ENCODE measurements around the gene GRK2. TPM values are rescaled to one million over a fixed set of nuclear protein-coding genes. Genes with fewer than 3 reads are reported as not detected.

GRK2 gene
- total and polyA plus RNA-seq, 9 of the 15 experiments (the other 6 are each of a cell fraction or from before 2014, with no cell fraction given) = 0.24 to 95.8 (median 56.5) TPM

- TF ChIP-seq, protein P1, sequence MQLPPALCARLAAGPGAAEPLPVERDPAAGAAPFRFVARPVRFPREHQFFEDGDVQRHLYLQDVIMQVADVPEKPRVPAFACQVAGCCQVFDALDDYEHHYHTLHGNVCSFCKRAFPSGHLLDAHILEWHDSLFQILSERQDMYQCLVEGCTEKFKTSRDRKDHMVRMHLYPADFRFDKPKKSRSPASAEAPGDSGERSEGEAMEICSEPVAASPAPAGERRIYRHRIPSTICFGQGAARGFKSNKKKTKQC (CRISPR knock-in tag; IDR thresholded peaks at IDR 0.05) = no peak
- no peak for TF ChIP-seq ZNF766 (CRISPR knock-in tag; conservative IDR thresholded peaks at IDR 0.05)
- TF ChIP-seq MED1 (CRISPR knock-in tag; IDR thresholded peaks at IDR 0.05; ENCODE audit: borderline replicate concordance) = no peak
- no peak for TF ChIP-seq ZNF695 (CRISPR knock-in tag; IDR thresholded peaks at IDR 0.05)
- no peak for TF ChIP-seq CEBPZ (IDR thresholded peaks at IDR 0.05; ENCODE audit: borderline replicate concordance, low read depth, low read length)
- TF ChIP-seq PHTF2 (CRISPR knock-in tag; IDR thresholded peaks at IDR 0.05) = no peak
- peak; percentile 89 for TF ChIP-seq ZNF316 (IDR thresholded peaks at IDR 0.05)
- peak; percentile 44 for TF ChIP-seq RBM22 (IDR thresholded peaks at IDR 0.05; ENCODE audit: low read depth, low read length, poor library complexity, severe bottlenecking)
- TF ChIP-seq ELK3 (CRISPR knock-in tag; IDR thresholded peaks at IDR 0.05) = no peak
- no peak for TF ChIP-seq ZFP91 (CRISPR knock-in tag; IDR thresholded peaks at IDR 0.05)
- peak; percentile 99 for TF ChIP-seq MYC (IDR thresholded peaks at IDR 0.05; ENCODE audit: low read depth, low read length)
- TF ChIP-seq MYC (CRISPR knock-in tag; IDR thresholded peaks at IDR 0.05; ENCODE audit: borderline replicate concordance, low read depth) = peak; percentile 57; the same call in 1 of the 2 replicates
- TF ChIP-seq, protein P2, sequence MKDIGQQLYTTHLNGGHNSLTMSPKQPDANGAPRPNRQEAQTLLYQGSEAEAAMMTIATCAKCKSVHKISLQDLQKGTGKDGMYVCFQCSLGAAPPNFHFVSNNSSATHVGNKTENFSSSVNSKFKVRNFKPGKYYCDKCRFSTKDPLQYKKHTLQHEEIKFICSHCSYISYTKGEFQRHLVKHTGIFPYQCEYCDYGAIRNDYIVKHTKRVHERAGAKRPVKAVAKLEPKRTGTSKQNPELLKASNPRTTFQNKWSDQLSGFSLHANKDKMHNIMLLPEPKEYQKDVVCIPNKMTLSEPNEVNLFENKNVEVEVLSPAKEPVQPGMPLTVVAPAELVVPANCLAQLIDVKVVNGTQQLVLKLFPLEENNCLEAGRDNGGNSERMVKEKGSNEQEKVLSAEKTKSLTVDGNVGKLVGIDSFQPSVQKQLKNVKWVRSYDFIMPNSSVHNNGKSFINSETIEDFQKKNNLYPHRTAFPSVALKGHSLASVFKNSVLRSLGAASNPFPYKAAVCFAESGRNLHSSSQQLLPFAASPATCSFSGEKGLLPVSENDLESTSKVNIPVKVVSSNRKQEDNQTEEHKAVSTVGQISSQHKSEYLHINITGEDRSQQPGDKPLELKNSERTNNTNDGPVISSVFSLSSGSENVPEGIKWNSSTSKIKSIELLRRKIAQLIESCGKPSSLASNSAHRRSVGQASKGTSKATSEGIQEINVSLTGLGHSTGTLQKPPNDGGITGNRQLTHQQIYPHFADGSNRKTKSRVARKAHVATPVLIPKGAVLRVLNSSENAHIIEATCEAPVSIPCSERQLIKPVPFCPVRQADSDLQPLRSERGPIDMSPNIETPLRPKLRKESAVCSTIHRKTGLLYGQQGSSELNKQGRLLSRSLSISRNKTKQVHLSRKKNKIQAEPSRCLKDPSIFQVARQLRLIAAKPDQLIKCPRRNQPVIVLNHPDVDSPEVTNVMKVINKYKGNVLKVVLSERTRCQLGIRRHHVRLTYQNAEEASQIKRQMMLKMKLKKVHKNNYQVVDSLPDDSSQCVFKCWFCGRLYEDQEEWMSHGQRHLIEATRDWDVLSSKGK (CRISPR knock-in tag; IDR thresholded peaks at IDR 0.05) = no peak
- no peak for TF ChIP-seq ZNF408 (CRISPR knock-in tag; IDR thresholded peaks at IDR 0.05; ENCODE audit: low read depth)
- TF ChIP-seq MBD2 (IDR thresholded peaks at IDR 0.05; ENCODE audit: borderline replicate concordance, low read depth) = 0 out of 2 replicates have a peak, but pooled peaks have one; percentile 38
- TF ChIP-seq POLR2B (IDR thresholded peaks at IDR 0.05; ENCODE audit: low read depth, partially characterized antibody) = peak; percentile 75
Measured at GRCh38 chr11:67239783-67240575, 26.3 kb upstream of the GRK2 start (continued).

Data from K562 (cell line).